HepG2 (cell line): ENCODE measurements around the gene UQCRC2. TPM values are rescaled to one million over a fixed set of nuclear protein-coding genes. Genes with fewer than 3 reads are reported as not detected.

ENCODE experiments used
- ADNP ChIP-seq: sonication (generic); formaldehyde crosslinking; IDR thresholded peaks from 2 replicates; pipeline ENCODE4 v1.4.0; 2020; ENCODE audit warnings: missing genetic modification reagents
- CBX5 ChIP-seq: sonication (generic); formaldehyde crosslinking; IDR thresholded peaks from 2 replicates; pipeline ENCODE4 v1.4.0; 2020; ENCODE audit warnings: missing genetic modification reagents, borderline replicate concordance
- HMG20B ChIP-seq: conservative IDR thresholded peaks from 2 replicates; pipeline ENCODE4 v1.6.1; 2016; ENCODE audit warnings: missing genetic modification reagents, missing compliant biosample characterization
- KLF6 ChIP-seq: IDR thresholded peaks from 2 replicates; pipeline ENCODE4 v1.8.0; 2016; ENCODE audit warnings: missing biosample characterization, missing genetic modification reagents
- MED13 ChIP-seq: sonication (generic); formaldehyde crosslinking; IDR thresholded peaks from 2 replicates; pipeline ENCODE4 v1.5.0; 2020; ENCODE audit warnings: missing genetic modification reagents
- POLR2AphosphoS2 ChIP-seq: IDR thresholded peaks from 2 replicates; pipeline ENCODE4 v1.6.1; 2011; ENCODE audit warnings: low read depth, low read length, improper control_type of control experiment
- SMC3 ChIP-seq: IDR thresholded peaks from 2 replicates; pipeline ENCODE4 v1.6.1; 2011; ENCODE audit warnings: low read length, improper control_type of control experiment
- SSRP1 ChIP-seq: IDR thresholded peaks from 2 replicates; pipeline ENCODE4 v1.6.1; 2016; ENCODE audit warnings: control low read depth
- ZFP37 ChIP-seq: sonication (generic); formaldehyde crosslinking; IDR thresholded peaks from 2 replicates; pipeline ENCODE4 v1.4.0; 2020; ENCODE audit warnings: missing genetic modification reagents, borderline replicate concordance
- ZNF205 ChIP-seq: IDR thresholded peaks from 2 replicates; pipeline ENCODE4 v1.6.1; 2018; ENCODE audit warnings: missing biosample characterization, missing genetic modification reagents
- ZNF326 ChIP-seq: sonication (generic); formaldehyde crosslinking; IDR thresholded peaks from 2 replicates; pipeline ENCODE4 v1.4.0; 2020; ENCODE audit warnings: missing genetic modification reagents, borderline replicate concordance
- polyA plus RNA-seq, 8 experiments: library from polyadenylated mRNA; depleted of rRNA in 3 of 8; stranded (reverse) in 7 of 8; unstranded in 1 of 8; fragments of >200 nt; fragmentation: Illumina TruSeq in 4 of 8; extraction: Trizol in 4 of 8; gene quantifications; 2 replicates each; pipeline versions ENCODE4 v1.2.1 to v1.2.3, GENCODE V29; 2011 to 2016; ENCODE audit warnings: low read depth in 4 of 8, missing spikeins in 1 of 8, mixed read lengths in 1 of 8; ENCODE audit not compliant: insufficient read depth in 1 of 8
- total RNA-seq, 5 experiments: library from RNA; depleted of rRNA; stranded (reverse); fragments of >200 nt; fragmentation: Illumina TruSeq; extraction: Trizol; gene quantifications; 2 replicates each; pipeline ENCODE4 v1.2.3, GENCODE V29; 2016; ENCODE audit warnings: low read depth in 1 of 5
- TF ChIP-seq, protein P1 (sequence below): sonication (generic); formaldehyde crosslinking; IDR thresholded peaks from 2 replicates; pipeline ENCODE4 v1.5.1; 2020; ENCODE audit warnings: mild to moderate bottlenecking, missing genetic modification reagents, borderline replicate concordance
- TF ChIP-seq, protein P2 (sequence below), 2 experiments: sonication (generic) in 1 of 2; formaldehyde crosslinking in 1 of 2; IDR thresholded peaks; 2 replicates each; pipeline versions ENCODE4 v1.4.0 to v1.6.1; 2016 to 2020; ENCODE audit warnings: borderline replicate concordance in 1 of 2, low read depth in 1 of 2, mild to moderate bottlenecking in 1 of 2, missing genetic modification reagents in 1 of 2
- TF ChIP-seq, protein P3 (sequence below): IDR thresholded peaks from 2 replicates; pipeline ENCODE4 v1.6.1; 2016; ENCODE audit warnings: low read depth, missing genetic modification reagents, missing compliant biosample characterization

UQCRC2 gene
- total and polyA plus RNA-seq, 2 of the 13 experiments (the other 11 are each of a cell fraction or from before 2014, with no cell fraction given) = 442 to 536 TPM

DNA sequence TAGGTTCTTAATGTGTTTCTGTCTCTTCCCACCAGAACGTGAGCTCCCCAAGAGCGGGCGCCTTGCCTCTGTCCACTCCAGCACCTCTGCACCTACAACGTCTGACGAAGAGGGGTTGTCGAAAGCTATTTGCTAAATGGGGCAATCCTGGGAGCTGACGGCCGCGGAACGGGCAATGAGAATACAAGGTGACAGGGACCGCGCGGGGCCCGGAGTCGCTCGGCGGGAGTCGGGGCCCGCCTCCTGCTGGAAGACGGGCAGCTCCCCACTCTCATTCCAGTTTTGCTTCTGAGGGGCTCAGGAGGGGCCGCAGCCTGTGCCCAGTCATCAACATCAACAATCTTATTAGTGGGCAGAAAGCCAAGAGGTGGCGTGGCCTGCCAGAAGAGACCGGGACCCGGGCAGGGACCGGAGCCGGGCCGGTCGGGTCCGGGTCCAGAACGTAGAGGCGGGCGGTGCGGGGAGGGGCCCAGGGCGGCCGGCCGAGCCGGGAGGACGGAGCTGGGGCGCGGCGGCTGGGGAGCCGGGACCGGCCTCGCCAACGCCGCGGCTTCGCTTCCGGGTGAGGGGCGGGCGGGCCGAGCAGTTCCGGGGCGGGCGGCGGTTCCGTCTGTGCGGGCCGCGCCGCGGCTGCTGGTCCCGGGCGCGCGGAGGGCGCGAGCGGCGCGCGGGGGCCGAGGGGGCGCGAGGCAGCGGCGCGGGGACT, 54.5 kb downstream of the UQCRC2 start, which contains the start of gene MOSMO (continued):
- TF ChIP-seq, protein P1, sequence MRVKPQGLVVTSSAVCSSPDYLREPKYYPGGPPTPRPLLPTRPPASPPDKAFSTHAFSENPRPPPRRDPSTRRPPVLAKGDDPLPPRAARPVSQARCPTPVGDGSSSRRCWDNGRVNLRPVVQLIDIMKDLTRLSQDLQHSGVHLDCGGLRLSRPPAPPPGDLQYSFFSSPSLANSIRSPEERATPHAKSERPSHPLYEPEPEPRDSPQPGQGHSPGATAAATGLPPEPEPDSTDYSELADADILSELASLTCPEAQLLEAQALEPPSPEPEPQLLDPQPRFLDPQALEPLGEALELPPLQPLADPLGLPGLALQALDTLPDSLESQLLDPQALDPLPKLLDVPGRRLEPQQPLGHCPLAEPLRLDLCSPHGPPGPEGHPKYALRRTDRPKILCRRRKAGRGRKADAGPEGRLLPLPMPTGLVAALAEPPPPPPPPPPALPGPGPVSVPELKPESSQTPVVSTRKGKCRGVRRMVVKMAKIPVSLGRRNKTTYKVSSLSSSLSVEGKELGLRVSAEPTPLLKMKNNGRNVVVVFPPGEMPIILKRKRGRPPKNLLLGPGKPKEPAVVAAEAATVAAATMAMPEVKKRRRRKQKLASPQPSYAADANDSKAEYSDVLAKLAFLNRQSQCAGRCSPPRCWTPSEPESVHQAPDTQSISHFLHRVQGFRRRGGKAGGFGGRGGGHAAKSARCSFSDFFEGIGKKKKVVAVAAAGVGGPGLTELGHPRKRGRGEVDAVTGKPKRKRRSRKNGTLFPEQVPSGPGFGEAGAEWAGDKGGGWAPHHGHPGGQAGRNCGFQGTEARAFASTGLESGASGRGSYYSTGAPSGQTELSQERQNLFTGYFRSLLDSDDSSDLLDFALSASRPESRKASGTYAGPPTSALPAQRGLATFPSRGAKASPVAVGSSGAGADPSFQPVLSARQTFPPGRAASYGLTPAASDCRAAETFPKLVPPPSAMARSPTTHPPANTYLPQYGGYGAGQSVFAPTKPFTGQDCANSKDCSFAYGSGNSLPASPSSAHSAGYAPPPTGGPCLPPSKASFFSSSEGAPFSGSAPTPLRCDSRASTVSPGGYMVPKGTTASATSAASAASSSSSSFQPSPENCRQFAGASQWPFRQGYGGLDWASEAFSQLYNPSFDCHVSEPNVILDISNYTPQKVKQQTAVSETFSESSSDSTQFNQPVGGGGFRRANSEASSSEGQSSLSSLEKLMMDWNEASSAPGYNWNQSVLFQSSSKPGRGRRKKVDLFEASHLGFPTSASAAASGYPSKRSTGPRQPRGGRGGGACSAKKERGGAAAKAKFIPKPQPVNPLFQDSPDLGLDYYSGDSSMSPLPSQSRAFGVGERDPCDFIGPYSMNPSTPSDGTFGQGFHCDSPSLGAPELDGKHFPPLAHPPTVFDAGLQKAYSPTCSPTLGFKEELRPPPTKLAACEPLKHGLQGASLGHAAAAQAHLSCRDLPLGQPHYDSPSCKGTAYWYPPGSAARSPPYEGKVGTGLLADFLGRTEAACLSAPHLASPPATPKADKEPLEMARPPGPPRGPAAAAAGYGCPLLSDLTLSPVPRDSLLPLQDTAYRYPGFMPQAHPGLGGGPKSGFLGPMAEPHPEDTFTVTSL = no peak
- no peak; the same call in 1 of the 2 replicates for TF ChIP-seq CBX5 (CRISPR knock-in tag)
- no peak for TF ChIP-seq POLR2AphosphoS2
- no peak for TF ChIP-seq ZNF326 (CRISPR knock-in tag)
- no peak; the same call in 1 of the 2 replicates for TF ChIP-seq MED13
- TF ChIP-seq HMG20B (CRISPR knock-in tag) = no peak; the same call in 1 of the 2 replicates
- TF ChIP-seq SSRP1 = no peak
- TF ChIP-seq KLF6 = peak; percentile 77; the same call in 1 of the 2 replicates
- TF ChIP-seq, protein P2, sequence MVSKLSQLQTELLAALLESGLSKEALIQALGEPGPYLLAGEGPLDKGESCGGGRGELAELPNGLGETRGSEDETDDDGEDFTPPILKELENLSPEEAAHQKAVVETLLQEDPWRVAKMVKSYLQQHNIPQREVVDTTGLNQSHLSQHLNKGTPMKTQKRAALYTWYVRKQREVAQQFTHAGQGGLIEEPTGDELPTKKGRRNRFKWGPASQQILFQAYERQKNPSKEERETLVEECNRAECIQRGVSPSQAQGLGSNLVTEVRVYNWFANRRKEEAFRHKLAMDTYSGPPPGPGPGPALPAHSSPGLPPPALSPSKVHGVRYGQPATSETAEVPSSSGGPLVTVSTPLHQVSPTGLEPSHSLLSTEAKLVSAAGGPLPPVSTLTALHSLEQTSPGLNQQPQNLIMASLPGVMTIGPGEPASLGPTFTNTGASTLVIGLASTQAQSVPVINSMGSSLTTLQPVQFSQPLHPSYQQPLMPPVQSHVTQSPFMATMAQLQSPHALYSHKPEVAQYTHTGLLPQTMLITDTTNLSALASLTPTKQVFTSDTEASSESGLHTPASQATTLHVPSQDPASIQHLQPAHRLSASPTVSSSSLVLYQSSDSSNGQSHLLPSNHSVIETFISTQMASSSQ (IDR thresholded peaks at IDR 0.05; ENCODE audit: low read depth) = no peak
- TF ChIP-seq, protein P2 (CRISPR knock-in tag; IDR thresholded peaks at IDR 0.05; ENCODE audit: borderline replicate concordance) = peak; percentile 50; the same call in 1 of the 2 replicates
- peak; percentile 24; the same call in 1 of the 2 replicates for TF ChIP-seq SMC3
- TF ChIP-seq ZFP37 (CRISPR knock-in tag) = no peak
- TF ChIP-seq, protein P3, sequence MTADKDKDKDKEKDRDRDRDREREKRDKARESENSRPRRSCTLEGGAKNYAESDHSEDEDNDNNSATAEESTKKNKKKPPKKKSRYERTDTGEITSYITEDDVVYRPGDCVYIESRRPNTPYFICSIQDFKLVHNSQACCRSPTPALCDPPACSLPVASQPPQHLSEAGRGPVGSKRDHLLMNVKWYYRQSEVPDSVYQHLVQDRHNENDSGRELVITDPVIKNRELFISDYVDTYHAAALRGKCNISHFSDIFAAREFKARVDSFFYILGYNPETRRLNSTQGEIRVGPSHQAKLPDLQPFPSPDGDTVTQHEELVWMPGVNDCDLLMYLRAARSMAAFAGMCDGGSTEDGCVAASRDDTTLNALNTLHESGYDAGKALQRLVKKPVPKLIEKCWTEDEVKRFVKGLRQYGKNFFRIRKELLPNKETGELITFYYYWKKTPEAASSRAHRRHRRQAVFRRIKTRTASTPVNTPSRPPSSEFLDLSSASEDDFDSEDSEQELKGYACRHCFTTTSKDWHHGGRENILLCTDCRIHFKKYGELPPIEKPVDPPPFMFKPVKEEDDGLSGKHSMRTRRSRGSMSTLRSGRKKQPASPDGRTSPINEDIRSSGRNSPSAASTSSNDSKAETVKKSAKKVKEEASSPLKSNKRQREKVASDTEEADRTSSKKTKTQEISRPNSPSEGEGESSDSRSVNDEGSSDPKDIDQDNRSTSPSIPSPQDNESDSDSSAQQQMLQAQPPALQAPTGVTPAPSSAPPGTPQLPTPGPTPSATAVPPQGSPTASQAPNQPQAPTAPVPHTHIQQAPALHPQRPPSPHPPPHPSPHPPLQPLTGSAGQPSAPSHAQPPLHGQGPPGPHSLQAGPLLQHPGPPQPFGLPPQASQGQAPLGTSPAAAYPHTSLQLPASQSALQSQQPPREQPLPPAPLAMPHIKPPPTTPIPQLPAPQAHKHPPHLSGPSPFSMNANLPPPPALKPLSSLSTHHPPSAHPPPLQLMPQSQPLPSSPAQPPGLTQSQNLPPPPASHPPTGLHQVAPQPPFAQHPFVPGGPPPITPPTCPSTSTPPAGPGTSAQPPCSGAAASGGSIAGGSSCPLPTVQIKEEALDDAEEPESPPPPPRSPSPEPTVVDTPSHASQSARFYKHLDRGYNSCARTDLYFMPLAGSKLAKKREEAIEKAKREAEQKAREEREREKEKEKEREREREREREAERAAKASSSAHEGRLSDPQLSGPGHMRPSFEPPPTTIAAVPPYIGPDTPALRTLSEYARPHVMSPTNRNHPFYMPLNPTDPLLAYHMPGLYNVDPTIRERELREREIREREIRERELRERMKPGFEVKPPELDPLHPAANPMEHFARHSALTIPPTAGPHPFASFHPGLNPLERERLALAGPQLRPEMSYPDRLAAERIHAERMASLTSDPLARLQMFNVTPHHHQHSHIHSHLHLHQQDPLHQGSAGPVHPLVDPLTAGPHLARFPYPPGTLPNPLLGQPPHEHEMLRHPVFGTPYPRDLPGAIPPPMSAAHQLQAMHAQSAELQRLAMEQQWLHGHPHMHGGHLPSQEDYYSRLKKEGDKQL (CRISPR knock-in tag) = no peak
- no peak for TF ChIP-seq ADNP (CRISPR knock-in tag)
- no peak for TF ChIP-seq ZNF205 (CRISPR knock-in tag)
